Neuronal stem cell (in vitro differentiated cells): ENCODE data around the gene TRIM61. TPM values are rescaled to one million over a fixed set of nuclear protein-coding genes. Genes with fewer than 3 reads are reported as not detected.

ENCODE experiments used
- DNase-seq: peaks from one replicate; pipeline ENCODE4 v3.0.0-alpha.2; 2013; ENCODE audit warnings: low spot score
- H2AFZ ChIP-seq: one replicate; pipeline ENCODE4 v1.6.1; 2013; ENCODE audit warnings: mild to moderate bottlenecking, low read length, inconsistent platforms
- H2AK5ac ChIP-seq: 2 replicates; pipeline ENCODE4 v1.6.1; 2013; ENCODE audit warnings: low read depth, mild to moderate bottlenecking, inconsistent platforms, low read length, moderate library complexity, mixed read lengths
- H2BK120ac ChIP-seq: 2 replicates; pipeline ENCODE4 v1.6.1; 2013; ENCODE audit warnings: low read depth, mild to moderate bottlenecking, inconsistent platforms, low read length, moderate library complexity, mixed read lengths
- H2BK12ac ChIP-seq: one replicate; pipeline ENCODE4 v1.6.1; 2013; ENCODE audit warnings: low read length, inconsistent platforms
- H2BK15ac ChIP-seq: 2 replicates; pipeline ENCODE4 v1.6.1; 2013; ENCODE audit warnings: mild to moderate bottlenecking, low read length, inconsistent platforms, mixed read lengths
- H2BK5ac ChIP-seq: one replicate; pipeline ENCODE4 v1.6.1; 2013; ENCODE audit warnings: inconsistent platforms, mild to moderate bottlenecking, low read length, moderate library complexity
- H3K14ac ChIP-seq: one replicate; pipeline ENCODE4 v1.6.1; 2013; ENCODE audit warnings: low read length, inconsistent platforms
- H3K18ac ChIP-seq: 2 replicates; pipeline ENCODE4 v1.6.1; 2013; ENCODE audit warnings: low read length, inconsistent platforms
- H3K23ac ChIP-seq: 2 replicates; pipeline ENCODE4 v1.6.1; 2013; ENCODE audit warnings: low read depth, mild to moderate bottlenecking, mixed read lengths, low read length, inconsistent platforms; ENCODE audit not compliant: poor library complexity
- H3K27ac ChIP-seq: replicated peaks from 3 replicates; pipeline ENCODE4 v1.5.1; 2013; ENCODE audit warnings: low read length, inconsistent platforms
- H3K27me3 ChIP-seq, 3 experiments: 2 replicates each; pipeline ENCODE4 v1.6.1; 2013; ENCODE audit warnings: low read length in 3 of 3, mild to moderate bottlenecking in 2 of 3, inconsistent platforms in 1 of 3, low read depth in 1 of 3, mixed read lengths in 1 of 3, moderate library complexity in 1 of 3; ENCODE audit not compliant: control insufficient read depth in 3 of 3, insufficient read depth in 3 of 3
- H3K36me3 ChIP-seq, 2 donors: replicated peaks in 1 of 2; 2 replicates each; pipeline ENCODE4 v1.6.1; 2013; ENCODE audit warnings: low read length in 2 of 2; ENCODE audit not compliant: control insufficient read depth in 2 of 2, insufficient read depth in 2 of 2
- H3K4ac ChIP-seq: 2 replicates; pipeline ENCODE4 v1.6.1; 2013; ENCODE audit warnings: inconsistent platforms, mild to moderate bottlenecking, low read length, moderate library complexity
- H3K4me1 ChIP-seq, 2 donors: 1 replicate in 1 of 2; 2 replicates in 1 of 2; pipeline ENCODE4 v1.6.1; 2013; ENCODE audit warnings: low read length in 2 of 2, low read depth in 1 of 2; ENCODE audit not compliant: control insufficient read depth in 2 of 2, insufficient read depth in 1 of 2
- H3K4me2 ChIP-seq: one replicate; pipeline ENCODE4 v1.6.1; 2013; ENCODE audit warnings: mild to moderate bottlenecking, low read length, inconsistent platforms; ENCODE audit not compliant: insufficient read depth, poor library complexity, severe bottlenecking
- H3K4me3 ChIP-seq, 2 donors: 2 replicates each; pipeline ENCODE4 v1.5.1; 2013; ENCODE audit warnings: low read length in 2 of 2, mild to moderate bottlenecking in 2 of 2, inconsistent platforms in 1 of 2, moderate library complexity in 1 of 2
- H3K79me1 ChIP-seq: one replicate; pipeline ENCODE4 v1.6.1; 2013; ENCODE audit warnings: low read depth, mild to moderate bottlenecking, inconsistent platforms, low read length, moderate library complexity
- H3K9ac ChIP-seq: one replicate; pipeline ENCODE4 v1.6.1; 2013; ENCODE audit warnings: mild to moderate bottlenecking, low read depth, low read length, inconsistent platforms; ENCODE audit not compliant: poor library complexity
- H3K9me3 ChIP-seq, 2 donors: replicated peaks in 1 of 2; 2 replicates each; pipeline versions ENCODE3 to v1.6.1; 2013; ENCODE audit warnings: low read length in 2 of 2, mild to moderate bottlenecking in 2 of 2, inconsistent platforms in 1 of 2, low read depth in 1 of 2, mixed read lengths in 1 of 2, moderate library complexity in 1 of 2; ENCODE audit not compliant: control insufficient read depth in 2 of 2, insufficient read depth in 1 of 2
- H4K8ac ChIP-seq: one replicate; pipeline ENCODE4 v1.6.1; 2013; ENCODE audit warnings: low read depth, mild to moderate bottlenecking, inconsistent platforms, low read length, moderate library complexity
- H4K91ac ChIP-seq: one replicate; pipeline ENCODE4 v1.6.1; 2013; ENCODE audit warnings: low read length, low read depth, mild to moderate bottlenecking, inconsistent platforms; ENCODE audit not compliant: poor library complexity
- WGBS, 2 donors: extraction: QIAGEN DNeasy Blood & Tissue Kit; methylation state at CpG; one replicate each; pipeline ENCODE4 v1.1.7; 2013; ENCODE audit warnings: missing lambda C conversion rate in 2 of 2, mixed read lengths in 1 of 2; ENCODE audit not compliant: insufficient read length in 2 of 2, insufficient replicate concordance in 1 of 2; ENCODE audit errors: extremely low coverage in 2 of 2; 5-methylcytosine and 5-hydroxymethylcytosine counted together
- small RNA-seq: library from polyadenylated mRNA; stranded (forward); fragments of <200 nt; extraction: miRNeasy Mini kit (QIAGEN cat#:217004); gene quantifications from one replicate; pipeline ENCODE3, GENCODE V24; 2013; ENCODE audit not compliant: insufficient read depth

TRIM61 gene

GRCh38 chr4:164918956-164919355 is 58.5 kb downstream of the TRIM61 start:
- Histone ChIP-seq H2BK15ac (no peak overlapping the region), H3K9ac (no peak overlapping the region)
- no CpG with 5 or more reads among the region's 3 CpGs for WGBS, 2 donors

More at GRCh38 chr4:164918956-164919355, 58.5 kb downstream of the TRIM61 start:
- no peaks in the 10 kb centered on the region for H3K36me3 ChIP-seq
- H4K91ac ChIP-seq: no peak overlapping the region
- no peaks in the 10 kb centered on the region for H3K79me1 ChIP-seq
- H3K4me3 ChIP-seq: no peak overlapping the region
- no peaks in the 10 kb centered on the region for H3K4me1 ChIP-seq
- no peak overlapping the region for H2BK5ac ChIP-seq
- H4K8ac ChIP-seq: no peak overlapping the region
- H3K9me3 ChIP-seq: peaks cover 0 to 1% of the 10 kb centered on the region in 2 donors
- H3K23ac ChIP-seq: no peak overlapping the region
- H3K14ac ChIP-seq: no peak overlapping the region
- H2BK120ac ChIP-seq: no peak overlapping the region
- H2BK12ac ChIP-seq: no peak overlapping the region
- H3K4me2 ChIP-seq: no peak overlapping the region
- H2AFZ ChIP-seq: no peak overlapping the region
- no peaks in the 10 kb centered on the region for H3K27me3 ChIP-seq
- no peak for DNase-seq
- H2AK5ac ChIP-seq: no peak overlapping the region
- H3K18ac ChIP-seq: no peak overlapping the region
- H3K27ac ChIP-seq: no peak overlapping the region
- H3K4ac ChIP-seq: no peak overlapping the region

Small RNAs within 50 kb of the gene (small RNA-seq; reads per million reads assigned to genes)
- not detected for gene AC106872.12
